ENCODE data around the gene GALK1.

DNA sequence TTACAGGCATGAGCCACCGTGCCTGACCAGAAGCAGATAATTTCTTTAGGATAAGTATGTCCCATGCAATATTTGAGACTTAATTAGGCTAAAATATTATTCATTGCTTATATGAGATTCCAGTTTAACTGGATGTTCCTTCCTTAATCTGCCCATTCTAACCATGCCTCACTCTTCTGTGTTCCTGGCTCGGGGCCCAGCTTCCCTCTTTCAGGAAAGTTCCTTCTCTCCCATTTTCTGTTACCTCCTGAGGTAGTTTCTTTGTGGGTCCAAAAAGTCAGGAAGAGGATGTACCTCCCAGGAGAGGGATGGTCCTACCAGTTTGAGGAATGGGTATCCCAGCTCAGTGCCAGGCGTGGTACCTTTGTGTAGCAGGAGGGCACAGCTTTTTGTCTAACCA is 42.9 kb upstream of the GALK1 start:
- TF ChIP-seq REST (IDR thresholded peaks at IDR 0.05; ENCODE audit: insufficient read depth in 1 of 2, low read depth in 2 of 2, low read length in 1 of 2), result no peak
- TF ChIP-seq, protein P1, sequence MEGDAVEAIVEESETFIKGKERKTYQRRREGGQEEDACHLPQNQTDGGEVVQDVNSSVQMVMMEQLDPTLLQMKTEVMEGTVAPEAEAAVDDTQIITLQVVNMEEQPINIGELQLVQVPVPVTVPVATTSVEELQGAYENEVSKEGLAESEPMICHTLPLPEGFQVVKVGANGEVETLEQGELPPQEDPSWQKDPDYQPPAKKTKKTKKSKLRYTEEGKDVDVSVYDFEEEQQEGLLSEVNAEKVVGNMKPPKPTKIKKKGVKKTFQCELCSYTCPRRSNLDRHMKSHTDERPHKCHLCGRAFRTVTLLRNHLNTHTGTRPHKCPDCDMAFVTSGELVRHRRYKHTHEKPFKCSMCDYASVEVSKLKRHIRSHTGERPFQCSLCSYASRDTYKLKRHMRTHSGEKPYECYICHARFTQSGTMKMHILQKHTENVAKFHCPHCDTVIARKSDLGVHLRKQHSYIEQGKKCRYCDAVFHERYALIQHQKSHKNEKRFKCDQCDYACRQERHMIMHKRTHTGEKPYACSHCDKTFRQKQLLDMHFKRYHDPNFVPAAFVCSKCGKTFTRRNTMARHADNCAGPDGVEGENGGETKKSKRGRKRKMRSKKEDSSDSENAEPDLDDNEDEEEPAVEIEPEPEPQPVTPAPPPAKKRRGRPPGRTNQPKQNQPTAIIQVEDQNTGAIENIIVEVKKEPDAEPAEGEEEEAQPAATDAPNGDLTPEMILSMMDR (IDR thresholded peaks at IDR 0.05), result no peak
- TF ChIP-seq SIN3A (IDR thresholded peaks at IDR 0.05; ENCODE audit: borderline replicate concordance, insufficient read depth, low read depth, low read length), result no peak

Data from Panc1 (cell line).